Activated naive CD8-positive, alpha-beta T cell treated with anti-CD3 and anti-CD28 coated beads, Interleukin-2, amount 10 ng/mL, durations not matched to agents 7 days and 5 days (primary cell): ENCODE results near the gene ALOX12B. TPM values are rescaled to one million over a fixed set of nuclear protein-coding genes. Genes with fewer than 3 reads are reported as not detected.
"Not testable (repeated sequence)": the region's sequence is repeated elsewhere in the genome, so short reads cannot be mapped to it uniquely, and the experiment has no call there.

Experiments used
- ATAC-seq: fragments of 150-1000 bp; cut with Tn5 transposase; one replicate; pipeline ENCODE4 v1.10.0; 2021; ENCODE audit warnings: low read depth, moderate library complexity
- POLR2A ChIA-PET: fragments of 350-600 bp; sonication (Branson Sonifier 250); formaldehyde crosslinking; loops from one replicate; lab custom pipeline; 2021; ENCODE audit warnings: antibody characterized with exemption; lab: Charles Lee
- DNase-seq: peaks from one replicate; pipeline ENCODE4 v3.0.0; 2021
- H3K27ac Mint-ChIP-seq: one replicate; pipeline ENCODE4 v1.8.0; 2022; ENCODE audit warnings: mild to moderate bottlenecking, mixed read lengths
- H3K27me3 Mint-ChIP-seq: one replicate; pipeline ENCODE4 v1.8.0; 2022; ENCODE audit warnings: mild to moderate bottlenecking, moderate library complexity, mixed read lengths
- H3K36me3 Mint-ChIP-seq: one replicate; pipeline ENCODE4 v1.8.0; 2021; ENCODE audit warnings: mild to moderate bottlenecking, mixed read lengths
- H3K4me1 Mint-ChIP-seq: one replicate; pipeline ENCODE4 v1.8.0; 2021; ENCODE audit warnings: mixed read lengths
- H3K4me3 Mint-ChIP-seq: one replicate; pipeline ENCODE4 v1.8.0; 2022; ENCODE audit warnings: mild to moderate bottlenecking, moderate library complexity, mixed read lengths
- H3K9me3 Mint-ChIP-seq: one replicate; pipeline ENCODE4 v1.8.0; 2021; ENCODE audit warnings: mixed read lengths
- microRNA-seq: library from miRNA; unstranded; fragments of <30 nt; microRNA quantifications from one replicate; pipeline ENCODE4 v1.2.0, GENCODE V29; 2022
- total RNA-seq, 2 experiments: library from RNA; stranded (reverse); gene quantifications; one replicate each; pipeline ENCODE4 v1.2.3, GENCODE V29; 2021

ALOX12B gene
- total RNA-seq, 2 experiments from 2014 or later, result 0.65 to 0.97 TPM

DNA sequence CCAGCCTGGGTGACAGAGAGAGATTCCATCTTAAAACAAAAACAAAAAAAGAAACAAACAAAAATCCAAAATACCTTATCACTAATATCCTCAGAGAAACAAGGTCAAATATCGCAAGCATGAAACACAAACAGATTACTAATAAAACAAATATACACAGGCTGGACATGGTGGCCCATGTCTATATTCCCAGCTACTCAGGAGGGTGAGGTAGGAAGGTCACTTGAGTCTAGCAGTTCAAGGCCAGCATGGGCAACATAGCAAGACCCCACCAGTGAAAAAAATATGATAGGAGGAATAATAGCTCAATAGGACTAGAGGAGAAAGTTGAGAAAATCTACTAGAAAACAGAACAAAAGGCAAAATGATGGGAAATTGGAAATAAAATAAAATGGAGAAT, 55.6 kb downstream of the ALOX12B start:
- Mint-ChIP-seq H3K27me3 (peaks cover 29% of the 10 kb centered on the region), H3K4me1 (peaks cover 2% of the 10 kb centered on the region), H3K27ac (no peak overlapping the region), H3K9me3 (no peaks in the 10 kb centered on the region), H3K36me3 (no peaks in the 10 kb centered on the region), H3K4me3 (no peak overlapping the region)
- POLR2A ChIA-PET, result no interaction called here
- ATAC-seq, result no peak
- no peak for DNase-seq

GRCh38 chr17:8031261-8031661, 56.3 kb downstream of the ALOX12B start:
- Mint-ChIP-seq H3K4me3 (no peak overlapping the region), H3K27ac (no peak overlapping the region), H3K27me3 (peaks cover 32% of the 10 kb centered on the region), H3K4me1 (peaks cover 2% of the 10 kb centered on the region), H3K36me3 (no peaks in the 10 kb centered on the region), H3K9me3 (no peaks in the 10 kb centered on the region)
- DNase-seq, result no peak
- POLR2A ChIA-PET, result no interaction called here
- no peak for ATAC-seq

- ATAC-seq, result no peak
- Mint-ChIP-seq H3K36me3 (no peaks in the 10 kb centered on the region), H3K9me3 (no peaks in the 10 kb centered on the region), H3K27me3 (peaks cover 27% of the 10 kb centered on the region), H3K4me1 (peaks cover 2% of the 10 kb centered on the region), H3K27ac (no peak overlapping the region), H3K4me3 (no peak overlapping the region)
- POLR2A ChIA-PET, result no interaction called here
- no peak for DNase-seq
These were observed 58.4 kb downstream of the ALOX12B start for GRCh38 chr17:8029121-8029520.

DNA sequence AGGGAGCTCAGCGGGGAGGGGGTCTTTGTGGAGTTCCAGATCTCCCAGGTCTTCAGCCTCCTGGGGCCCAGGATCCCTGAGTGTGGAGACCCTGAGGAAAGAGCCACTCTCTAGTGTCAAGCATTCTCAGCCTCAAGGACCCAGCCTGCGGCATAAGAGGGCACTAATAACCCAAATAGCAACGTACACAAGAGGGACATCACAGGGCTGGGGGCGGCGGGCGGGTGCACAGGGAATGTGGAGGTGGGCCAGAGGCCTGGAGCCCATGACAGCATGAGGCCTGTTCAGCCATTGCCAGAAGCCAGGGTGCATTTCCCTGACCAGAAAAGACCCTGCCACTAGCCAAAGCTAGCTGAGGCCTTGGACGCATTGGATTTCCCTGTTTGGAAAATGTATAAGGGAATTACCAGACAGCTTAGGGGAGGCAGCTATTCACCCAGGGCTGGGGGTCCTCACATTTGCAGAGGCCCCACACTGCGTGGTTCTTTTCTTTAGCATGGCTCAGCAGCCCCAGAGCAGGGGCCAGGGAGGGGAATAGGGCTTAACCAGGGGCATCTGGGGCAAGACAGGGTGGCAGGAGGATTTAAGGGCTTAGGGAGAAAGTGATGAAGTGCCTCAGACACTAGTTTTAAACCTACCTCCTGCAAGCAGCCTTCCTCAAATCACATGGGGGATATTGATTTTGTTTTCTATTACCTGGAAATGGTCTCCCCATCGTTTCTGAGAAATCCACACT, 62.2 kb downstream of the ALOX12B start:
- no peak overlapping the region for H3K4me3 Mint-ChIP-seq
- peaks cover 33% of the 10 kb centered on the region for H3K27me3 Mint-ChIP-seq
- no peaks in the 10 kb centered on the region for H3K9me3 Mint-ChIP-seq
- no peak for DNase-seq
- no peaks in the 10 kb centered on the region for H3K36me3 Mint-ChIP-seq
- no peak overlapping the region for H3K27ac Mint-ChIP-seq
- POLR2A ChIA-PET, result no interaction called here
- no peak for ATAC-seq
- H3K4me1 Mint-ChIP-seq, result no peaks in the 10 kb centered on the region

DNA sequence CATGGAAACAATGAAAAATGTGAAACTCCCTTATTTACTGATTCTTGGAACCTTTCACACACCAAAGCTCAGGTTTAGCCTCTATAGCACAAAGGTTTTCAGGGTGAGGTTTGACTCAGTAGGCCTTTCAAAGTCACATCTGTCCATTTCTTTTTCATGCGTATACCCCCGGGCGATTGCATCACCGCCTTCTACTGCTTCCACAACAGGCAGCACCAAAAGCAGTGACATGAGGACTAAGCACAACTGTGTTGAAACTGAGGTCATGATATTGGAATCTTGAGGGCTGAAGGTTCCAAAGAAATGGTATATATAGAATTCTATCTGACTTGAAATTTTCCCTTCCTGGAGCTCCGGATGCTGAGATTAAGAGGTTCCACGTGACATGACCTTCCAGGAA, 63.4 kb downstream of the ALOX12B start:
- H3K27ac Mint-ChIP-seq, H3K4me3 Mint-ChIP-seq, DNase-seq, H3K9me3 Mint-ChIP-seq, H3K36me3 Mint-ChIP-seq, H3K4me1 Mint-ChIP-seq, ATAC-seq, POLR2A ChIA-PET: not testable (repeated sequence)
- peaks cover 42% of the 10 kb centered on the region for H3K27me3 Mint-ChIP-seq

Small RNA genes lying within 50 kb of the gene (microRNA-seq; reads per million reads assigned to microRNA genes)
- not detected for gene MIR4314

Other genes with a start within 250 kb of the ALOX12B start
- gene TMEM88, start 232.7 kb downstream of the ALOX12B start, total RNA-seq, result 1 to 10 TPM; 2.9 to 3.7 TPM
- 10 to 100 TPM; 62.1 to 71.7 TPM for gene NAA38, start 230.2 kb downstream of the ALOX12B start, total RNA-seq
- 1 to 10 TPM; 7.3 to 7.9 TPM for gene CYB5D1, start 229.7 kb downstream of the ALOX12B start, total RNA-seq
- gene CHD3, start 198.9 kb downstream of the ALOX12B start, total RNA-seq, result 100 to 1,000 TPM; 194 to 199 TPM
- gene RNF227, start 171.4 kb downstream of the ALOX12B start, total RNA-seq, result 1 to 10 TPM; 4.5 to 5.5 TPM
- 10 to 100 TPM; 10.6 to 12.5 TPM for gene KCNAB3, start 157.9 kb downstream of the ALOX12B start, total RNA-seq
- 100 to 1,000 TPM; 222 to 237 TPM for gene TRAPPC1, start 155.8 kb downstream of the ALOX12B start, total RNA-seq
- 10 to 100 TPM; 57.3 to 62.7 TPM for gene CNTROB, start 155.5 kb downstream of the ALOX12B start, total RNA-seq
- not detected for gene GUCY2D, start 85.1 kb downstream of the ALOX12B start, total RNA-seq
- not detected for gene ALOX15B, start 48.7 kb downstream of the ALOX12B start, total RNA-seq
- gene ALOXE3, start 30.8 kb upstream of the ALOX12B start, total RNA-seq, result not detected
- under 1 TPM; 0.23 to 0.75 TPM for gene HES7, start 36.4 kb upstream of the ALOX12B start, total RNA-seq
- 10 to 100 TPM; 52.7 to 53.6 TPM for gene PER1, start 64.7 kb upstream of the ALOX12B start, total RNA-seq
- 100 to 1,000 TPM; 116 to 118 TPM for gene VAMP2, start 75.2 kb upstream of the ALOX12B start, total RNA-seq
- gene TMEM107, start 88.7 kb upstream of the ALOX12B start, total RNA-seq, result 10 to 100 TPM; 39.5 to 46.4 TPM
- gene BORCS6, start 102.5 kb upstream of the ALOX12B start, total RNA-seq, result 10 to 100 TPM; 15.7 to 16.5 TPM
- 100 to 1,000 TPM; 128 to 152 TPM for gene AURKB, start 122.9 kb upstream of the ALOX12B start, total RNA-seq
- 100 to 1,000 TPM; 129 to 130 TPM for gene CTC1, start 160.3 kb upstream of the ALOX12B start, total RNA-seq
- gene PFAS, start 161.6 kb upstream of the ALOX12B start, total RNA-seq, result 10 to 100 TPM; 47.2 to 56.8 TPM
- gene RANGRF, start 201.0 kb upstream of the ALOX12B start, total RNA-seq, result 10 to 100 TPM; 43.6 to 44.9 TPM
- gene SLC25A35, start 207.7 kb upstream of the ALOX12B start, total RNA-seq, result 1 to 10 TPM; 7.4 to 9.1 TPM
- gene ARHGEF15, start 222.5 kb upstream of the ALOX12B start, total RNA-seq, result not detected